Neural progenitor cell (in vitro differentiated cells): ENCODE results near the gene SLC35E2B. TPM values are rescaled to one million over a fixed set of nuclear protein-coding genes. Genes with fewer than 3 reads are reported as not detected.
A peak's percentile ranks its signal among the peaks of the same experiment; 100 is the strongest.

Experiments
- DNase-seq: peaks from one replicate; pipeline ENCODE4 v3.0.0-alpha.2; 2016; ENCODE audit warnings: low spot score
- H2AFZ ChIP-seq: fragments of 200-600 bp; sonication (generic); replicated peaks from 2 replicates; pipeline ENCODE4 v1.6.1; 2016; ENCODE audit warnings: antibody characterized with exemption
- H3F3A ChIP-seq: fragments of 200-600 bp; sonication (generic); 2 replicates; pipeline ENCODE4 v1.6.1; 2016; ENCODE audit warnings: antibody characterized with exemption, low read depth
- H3K27ac ChIP-seq: fragments of 200-600 bp; sonication (generic); 2 replicates; pipeline ENCODE4 v1.5.1; 2016; ENCODE audit warnings: mild to moderate bottlenecking
- H3K27me3 ChIP-seq: fragments of 200-600 bp; sonication (generic); 2 replicates; pipeline ENCODE4 v1.6.1; 2016; ENCODE audit warnings: mild to moderate bottlenecking, moderate library complexity
- H3K36me3 ChIP-seq: fragments of 200-600 bp; sonication (generic); 2 replicates; pipeline ENCODE4 v1.5.1; 2016
- H3K4me1 ChIP-seq: fragments of 200-600 bp; sonication (generic); 2 replicates; pipeline ENCODE4 v1.6.1; 2016; ENCODE audit warnings: mixed run types
- H3K4me2 ChIP-seq: fragments of 200-600 bp; sonication (generic); 2 replicates; pipeline ENCODE4 v1.6.1; 2016
- H3K4me3 ChIP-seq: fragments of 200-600 bp; sonication (generic); 2 replicates; pipeline ENCODE4 v1.5.1; 2016
- H3K79me2 ChIP-seq: fragments of 200-600 bp; sonication (generic); 2 replicates; pipeline ENCODE4 v1.6.1; 2016; ENCODE audit warnings: low read depth
- H3K9ac ChIP-seq: fragments of 200-600 bp; sonication (generic); 2 replicates; pipeline ENCODE4 v1.6.1; 2016
- H3K9me3 ChIP-seq: fragments of 200-600 bp; sonication (generic); 2 replicates; pipeline ENCODE4 v1.5.1; 2016; ENCODE audit warnings: low read depth
- H4K20me1 ChIP-seq: fragments of 200-600 bp; sonication (generic); 2 replicates; pipeline ENCODE4 v1.6.1; 2016; ENCODE audit warnings: low read depth
- H3K27ac Mint-ChIP-seq: 3 replicates; pipeline ENCODE4 v1.8.0; 2021; ENCODE audit warnings: mixed read lengths
- H3K27me3 Mint-ChIP-seq: 2 replicates; pipeline ENCODE4 v1.8.0; 2022; ENCODE audit warnings: low read depth, mild to moderate bottlenecking, inconsistent platforms, moderate library complexity, mixed read lengths; ENCODE audit not compliant: insufficient read depth
- H3K36me3 Mint-ChIP-seq: 3 replicates; pipeline ENCODE4 v1.8.0; 2021; ENCODE audit warnings: mixed read lengths
- H3K4me1 Mint-ChIP-seq: 3 replicates; pipeline ENCODE4 v1.8.0; 2021; ENCODE audit warnings: mixed read lengths
- H3K4me3 Mint-ChIP-seq: 3 replicates; pipeline ENCODE4 v1.8.0; 2021; ENCODE audit warnings: mild to moderate bottlenecking, moderate library complexity, mixed read lengths
- H3K9me3 Mint-ChIP-seq: 3 replicates; pipeline ENCODE4 v1.8.0; 2020; ENCODE audit warnings: mixed read lengths
- CTCF ChIP-seq: fragments of 200-600 bp; sonication (generic); IDR thresholded peaks from 2 replicates; pipeline ENCODE4 v1.5.1; 2017; ENCODE audit warnings: antibody characterized with exemption, mild to moderate bottlenecking
- EZH2 ChIP-seq: fragments of 200-600 bp; sonication (generic); IDR thresholded peaks from 2 replicates; pipeline ENCODE4 v1.6.1; 2017; ENCODE audit warnings: antibody characterized with exemption, mild to moderate bottlenecking, moderate library complexity
- EZH2phosphoT487 ChIP-seq: fragments of 200-600 bp; sonication (generic); IDR thresholded peaks from 2 replicates; pipeline ENCODE4 v1.6.1; 2017; ENCODE audit warnings: antibody characterized with exemption
- total RNA-seq: library from RNA; depleted of rRNA; stranded (reverse); fragments of >200 nt; gene quantifications from 2 replicates; pipeline ENCODE4 v1.2.3, GENCODE V29; 2015; ENCODE audit warnings: low replicate concordance

Gene SLC35E2B
- total RNA-seq, 1 donor from 2014 or later: 49.4 TPM

- H3K4me3 Mint-ChIP-seq: no peak overlapping the region
- peaks cover 21% of the 10 kb centered on the region for H4K20me1 ChIP-seq
- H3K4me1 Mint-ChIP-seq: peaks cover 8% of the 10 kb centered on the region
- H3K27ac Mint-ChIP-seq: no peak overlapping the region
- no peak overlapping the region for H2AFZ ChIP-seq
- H3K4me1 ChIP-seq: no peaks in the 10 kb centered on the region
- no peak for TF ChIP-seq EZH2
- TF ChIP-seq CTCF: no peak
- no peak for TF ChIP-seq EZH2phosphoT487
- H3K4me3 ChIP-seq: no peak overlapping the region
- H3F3A ChIP-seq: no peaks in the 10 kb centered on the region
- H3K27ac ChIP-seq: no peak overlapping the region
- H3K27me3 ChIP-seq: peaks cover 2% of the 10 kb centered on the region
- no peaks in the 10 kb centered on the region for H3K9me3 Mint-ChIP-seq
- H3K4me2 ChIP-seq: no peak overlapping the region
- H3K9me3 ChIP-seq: no peaks in the 10 kb centered on the region
- H3K36me3 ChIP-seq: no peaks in the 10 kb centered on the region
- H3K36me3 Mint-ChIP-seq: peaks cover 1% of the 10 kb centered on the region
- DNase-seq: no peak
- peaks cover 3% of the 10 kb centered on the region for H3K27me3 Mint-ChIP-seq
- H3K79me2 ChIP-seq: no peaks in the 10 kb centered on the region
- H3K9ac ChIP-seq: no peak overlapping the region
These were observed 68.8 kb downstream of the SLC35E2B start for GRCh38 chr1:1623631-1624442.

- Histone ChIP-seq H3K4me3 (no peak overlapping the region), H3K27ac (no peak overlapping the region), H3F3A (no peaks in the 10 kb centered on the region), H3K9me3 (no peaks in the 10 kb centered on the region), H4K20me1 (peaks cover 21% of the 10 kb centered on the region), H3K27me3 (no peaks in the 10 kb centered on the region), H3K9ac (no peak overlapping the region), H3K4me2 (no peak overlapping the region), H3K79me2 (no peaks in the 10 kb centered on the region), H3K4me1 (no peaks in the 10 kb centered on the region), H2AFZ (no peak overlapping the region), H3K36me3 (no peaks in the 10 kb centered on the region)
- no peak for DNase-seq
- peaks cover 1% of the 10 kb centered on the region for H3K36me3 Mint-ChIP-seq
- H3K27me3 Mint-ChIP-seq: peaks cover 2% of the 10 kb centered on the region
- H3K9me3 Mint-ChIP-seq: no peaks in the 10 kb centered on the region
- H3K27ac Mint-ChIP-seq: no peak overlapping the region
- TF ChIP-seq CTCF (no peak), EZH2 (no peak), EZH2phosphoT487 (no peak)
- H3K4me1 Mint-ChIP-seq: peaks cover 8% of the 10 kb centered on the region
- H3K4me3 Mint-ChIP-seq: no peak overlapping the region
These were observed 69.4 kb downstream of the SLC35E2B start for GRCh38 chr1:1623181-1623630.

GRCh38 chr1:1622788-1623094 lies 69.9 kb downstream of the SLC35E2B start:
- H3K4me3 Mint-ChIP-seq: peak overlapping the region; percentile 31
- H3K36me3 Mint-ChIP-seq: peaks cover 1% of the 10 kb centered on the region
- Histone ChIP-seq H3K9ac (no peak overlapping the region), H3K4me2 (no peak overlapping the region), H3K4me1 (no peaks in the 10 kb centered on the region), H4K20me1 (peaks cover 25% of the 10 kb centered on the region), H3K79me2 (no peaks in the 10 kb centered on the region), H3K27ac (no peak overlapping the region), H3K27me3 (no peaks in the 10 kb centered on the region), H3F3A (no peaks in the 10 kb centered on the region), H3K4me3 (no peak overlapping the region), H2AFZ (no peak overlapping the region), H3K9me3 (no peaks in the 10 kb centered on the region), H3K36me3 (no peaks in the 10 kb centered on the region)
- H3K27me3 Mint-ChIP-seq: no peaks in the 10 kb centered on the region
- peak overlapping the region; percentile 94 for H3K27ac Mint-ChIP-seq
- H3K4me1 Mint-ChIP-seq: peaks cover 8% of the 10 kb centered on the region
- no peak for DNase-seq
- no peaks in the 10 kb centered on the region for H3K9me3 Mint-ChIP-seq
- TF ChIP-seq EZH2phosphoT487: no peak
- no peak for TF ChIP-seq CTCF
